HG03469 (cell line): Measurements from ENCODE around the gene NUCB1.
"Not testable (repeated sequence)": the region's sequence is repeated elsewhere in the genome, so short reads cannot be mapped to it uniquely, and the experiment has no call there.

Experiments used
- ATAC-seq: cut with Tn5 transposase; IDR thresholded peaks from one replicate; pipeline ENCODE4 v1.9.1; 2021; ENCODE audit warnings: mild to moderate bottlenecking, moderate library complexity, moderate number of reproducible peaks; ENCODE audit not compliant: unreplicated experiment

The NUCB1 gene

DNA sequence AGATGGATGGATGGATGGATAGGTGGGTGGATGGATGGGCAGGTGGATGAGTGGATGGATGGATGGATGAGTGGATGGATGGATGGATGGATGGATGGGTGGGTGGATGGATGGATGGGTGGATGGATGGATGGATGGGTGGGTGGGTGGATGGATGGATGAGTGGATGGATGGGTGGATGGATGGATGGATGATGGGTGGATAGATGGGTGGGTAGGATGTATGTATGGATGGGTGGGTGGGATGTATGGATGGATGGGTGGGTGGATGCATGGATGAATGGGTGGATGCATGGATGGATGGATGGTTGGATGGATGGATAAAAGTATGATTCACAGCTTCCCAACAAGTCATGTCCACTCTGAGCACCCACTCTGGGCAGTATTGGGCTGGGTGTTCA, 3.7 kb downstream of the NUCB1 start:
- ATAC-seq: not testable (repeated sequence)

DNA sequence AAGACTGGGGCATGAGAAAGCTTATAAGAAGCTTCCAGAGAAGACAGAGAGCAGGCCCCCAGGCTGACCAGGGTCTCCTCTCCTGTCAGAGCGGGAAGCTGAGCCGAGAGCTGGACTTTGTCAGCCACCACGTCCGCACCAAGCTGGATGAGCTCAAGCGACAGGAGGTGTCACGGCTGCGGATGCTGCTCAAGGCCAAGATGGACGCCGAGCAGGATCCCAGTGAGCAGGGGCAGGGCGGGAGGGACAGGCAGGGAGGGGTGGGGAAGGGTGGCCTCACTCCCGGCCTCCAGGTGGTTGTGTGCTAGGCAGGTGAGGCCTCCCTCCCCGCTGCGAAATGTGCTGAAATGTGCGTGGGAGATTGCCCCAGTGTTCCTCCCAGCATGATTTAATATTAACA, 5.6 kb downstream of the NUCB1 start:
- no peak for ATAC-seq

DNA sequence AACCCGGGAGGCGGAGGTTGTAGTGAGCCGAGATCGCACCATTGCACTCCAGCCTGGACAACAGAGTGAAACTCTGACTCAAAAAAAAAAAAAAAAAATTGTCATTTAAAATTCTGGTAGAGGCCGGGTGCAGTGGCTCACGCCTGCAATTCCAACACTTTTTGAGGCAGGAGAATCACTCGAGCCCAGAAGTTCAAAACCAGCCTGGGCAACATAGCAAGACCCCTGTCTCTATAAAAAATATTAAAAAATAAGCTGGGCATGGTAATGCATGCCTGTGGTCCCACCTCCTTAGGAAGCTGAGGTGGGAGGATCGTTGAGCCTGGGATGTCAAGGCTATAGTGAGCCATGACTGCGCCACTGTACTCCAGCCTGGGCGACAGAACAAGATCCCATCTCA, 6.2 kb downstream of the NUCB1 start:
- no peak for ATAC-seq

DNA sequence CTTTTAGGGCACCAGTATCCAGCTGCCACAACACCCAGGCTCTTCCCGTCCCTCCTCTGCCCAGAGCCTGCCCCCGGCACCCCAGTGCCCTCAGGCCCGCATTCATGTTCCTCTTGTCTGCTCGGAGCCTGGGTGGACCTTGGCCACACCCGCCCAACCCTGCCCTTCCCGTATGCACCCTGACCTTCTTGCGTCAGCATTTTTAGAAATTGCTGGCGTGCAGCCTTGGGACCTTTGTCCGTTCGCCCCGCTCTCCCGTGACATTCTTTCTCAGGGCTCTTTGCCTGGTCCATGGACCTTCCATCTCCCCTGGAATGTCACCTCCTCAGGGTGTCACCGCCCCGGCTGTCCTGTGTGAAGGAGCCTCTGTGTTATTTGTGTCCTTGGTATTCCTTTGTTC, 7.6 kb downstream of the NUCB1 start:
- no peak for ATAC-seq

DNA sequence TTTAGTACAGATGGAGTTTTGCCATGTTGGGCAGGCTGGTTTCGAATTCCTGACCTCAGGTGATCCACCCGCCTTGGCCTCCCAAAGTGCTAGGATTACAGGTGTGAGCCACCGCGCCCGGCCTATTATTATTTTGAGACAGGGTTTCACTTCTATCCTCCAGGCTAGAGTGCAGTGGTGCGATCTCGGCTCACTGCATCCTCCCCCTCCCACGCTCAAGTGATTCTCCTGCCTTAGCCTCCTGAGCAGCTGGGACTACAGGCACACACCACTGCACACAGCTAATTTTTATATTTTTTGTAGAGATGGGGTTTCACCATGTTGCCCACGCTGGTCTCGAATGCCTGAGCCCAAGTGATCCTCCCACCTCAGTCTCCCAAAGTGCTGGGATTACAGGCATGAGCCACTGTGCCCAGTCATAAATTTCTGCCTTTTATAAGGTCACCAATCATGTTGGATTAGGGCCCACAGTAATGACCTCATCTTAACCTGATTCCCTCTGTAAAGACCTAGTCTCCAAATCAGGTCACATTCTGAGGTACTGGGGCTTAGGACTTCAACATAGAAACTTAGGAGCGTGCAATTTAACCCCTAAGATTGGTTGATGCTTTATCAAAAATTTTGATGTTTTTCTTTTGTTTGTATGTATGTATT, 9.4 kb downstream of the NUCB1 start:
- ATAC-seq: not testable (repeated sequence)

DNA sequence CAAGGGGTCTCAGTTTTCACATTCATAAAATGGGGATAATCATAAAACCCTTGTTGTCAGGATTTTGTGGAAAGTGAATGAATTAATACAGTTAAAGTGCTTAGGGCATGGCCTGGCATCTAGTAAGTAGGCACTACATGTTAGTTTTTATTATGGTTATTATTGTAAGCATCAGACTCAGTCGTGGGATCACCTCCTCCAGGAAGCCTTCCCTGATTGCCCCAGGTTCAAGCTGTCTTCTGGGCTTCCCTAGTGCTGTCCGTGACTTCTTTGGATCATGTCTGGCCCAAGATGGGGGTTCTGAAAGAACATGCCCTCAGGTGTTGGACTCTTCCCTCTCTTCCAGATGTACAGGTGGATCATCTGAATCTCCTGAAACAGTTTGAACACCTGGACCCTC, 10.7 kb downstream of the NUCB1 start:
- ATAC-seq: no peak

DNA sequence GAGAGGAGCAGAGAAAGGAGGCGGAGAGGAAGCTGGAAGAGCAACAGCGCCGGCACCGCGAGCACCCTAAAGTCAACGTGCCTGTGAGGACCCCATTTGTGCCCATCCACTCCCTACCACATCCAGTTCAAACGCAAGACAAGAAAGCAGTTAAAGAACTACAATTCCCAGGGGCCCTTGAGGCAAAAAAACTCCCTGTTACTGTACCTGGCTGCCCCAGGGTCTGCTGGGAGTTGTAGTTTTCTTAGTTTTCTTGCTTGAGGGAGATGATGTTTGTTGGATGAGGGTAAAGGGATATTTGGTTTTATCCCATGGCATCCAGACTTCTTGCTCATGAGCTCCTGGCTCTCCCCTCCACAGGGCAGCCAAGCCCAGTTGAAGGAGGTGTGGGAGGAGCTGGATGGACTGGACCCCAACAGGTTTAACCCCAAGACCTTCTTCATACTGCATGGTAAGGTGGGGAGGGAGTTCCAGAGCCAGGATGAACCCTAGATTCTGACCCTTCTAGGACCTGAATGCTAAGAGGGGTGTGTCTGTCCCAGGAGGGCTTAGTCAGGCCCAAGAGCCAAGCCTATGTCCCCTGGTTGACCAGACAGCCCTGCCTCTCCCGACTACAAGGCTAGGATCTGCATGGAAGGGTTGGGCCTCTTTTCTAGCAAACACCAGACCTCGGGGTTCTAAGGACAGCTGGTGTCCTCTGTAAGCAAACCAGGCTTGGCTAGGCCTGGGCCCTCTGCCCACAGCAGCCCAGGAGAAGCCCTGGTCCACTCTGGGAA, 13.2 kb downstream of the NUCB1 start:
- no peak for ATAC-seq

DNA sequence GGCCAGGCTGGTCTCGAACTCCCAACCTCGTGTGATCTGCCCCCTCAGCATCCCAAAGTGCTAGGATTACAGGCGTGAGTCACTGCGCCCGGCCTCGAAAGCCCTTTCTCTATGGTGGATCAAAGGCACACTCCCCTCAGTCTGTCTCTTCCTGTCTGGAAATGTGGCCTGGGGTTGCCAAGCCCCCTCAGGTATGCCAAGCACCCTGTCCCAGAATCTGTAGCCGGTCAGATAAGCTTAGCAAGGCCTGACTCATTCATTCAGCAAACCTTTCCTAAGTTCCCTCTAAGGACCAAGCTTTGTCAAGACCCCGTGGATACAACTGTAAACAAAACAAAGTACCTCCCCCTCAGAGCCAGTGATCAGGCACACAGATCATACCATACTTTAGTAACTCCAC, 14.1 kb downstream of the NUCB1 start:
- ATAC-seq: no peak

DNA sequence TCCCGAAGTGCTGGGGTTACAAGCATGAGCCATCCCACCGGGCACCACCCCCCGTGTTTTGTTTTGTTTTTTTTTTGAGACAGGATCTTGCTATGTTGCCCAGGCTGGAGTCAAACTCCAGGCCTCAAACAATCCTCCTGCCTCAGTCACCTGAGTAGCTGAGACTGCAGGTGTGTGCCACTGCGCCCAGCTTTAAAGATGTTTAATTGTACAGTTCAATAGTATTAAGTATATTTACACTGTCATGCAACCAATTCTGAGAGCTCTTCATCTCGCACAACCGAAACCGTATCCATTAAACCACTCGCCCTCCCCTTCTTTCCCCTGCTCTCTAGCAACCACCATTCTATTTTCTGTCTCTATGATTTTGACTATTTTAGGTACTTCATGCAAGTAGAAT, 15.6 kb downstream of the NUCB1 start:
- ATAC-seq: no peak

DNA sequence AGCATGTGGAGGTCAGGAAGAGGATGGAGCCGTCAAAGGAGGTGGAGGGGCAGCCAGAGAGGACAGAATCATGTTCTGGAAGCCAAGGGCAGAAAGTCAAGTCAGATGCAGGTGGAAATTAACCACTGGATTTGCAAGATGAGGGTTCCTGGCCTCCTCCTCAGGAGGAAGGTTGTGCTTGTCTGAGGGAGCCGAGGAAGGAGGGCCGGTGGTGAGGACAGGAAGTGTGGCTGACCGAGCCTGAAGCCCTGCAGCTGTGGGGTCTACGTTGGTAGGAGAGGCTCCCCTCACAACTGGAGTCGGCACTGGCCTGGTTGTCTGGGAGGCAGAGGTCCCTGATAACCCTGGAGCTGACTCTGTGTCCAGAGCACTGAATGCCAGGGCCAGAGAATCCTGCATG, 18.0 kb downstream of the NUCB1 start:
- no peak for ATAC-seq

DNA sequence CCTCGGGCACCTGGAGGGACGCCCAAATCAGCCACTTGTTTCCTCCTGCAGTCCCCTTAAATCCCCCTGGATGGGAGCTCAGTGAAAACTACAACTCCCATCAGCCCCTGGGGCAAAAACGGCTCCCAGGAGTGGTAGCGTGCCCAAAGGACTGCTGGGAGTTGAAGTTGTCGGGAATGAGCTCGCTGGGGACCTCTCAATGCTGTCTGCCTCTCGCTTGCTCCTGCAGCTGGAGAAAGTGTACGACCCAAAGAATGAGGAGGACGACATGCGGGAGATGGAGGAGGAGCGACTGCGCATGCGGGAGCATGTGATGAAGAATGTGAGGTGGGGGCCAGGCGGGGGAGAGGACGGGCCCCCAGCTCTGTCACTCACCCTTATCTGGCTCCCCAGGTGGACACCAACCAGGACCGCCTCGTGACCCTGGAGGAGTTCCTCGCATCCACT, 18.7 kb downstream of the NUCB1 start:
- no peak for ATAC-seq

DNA sequence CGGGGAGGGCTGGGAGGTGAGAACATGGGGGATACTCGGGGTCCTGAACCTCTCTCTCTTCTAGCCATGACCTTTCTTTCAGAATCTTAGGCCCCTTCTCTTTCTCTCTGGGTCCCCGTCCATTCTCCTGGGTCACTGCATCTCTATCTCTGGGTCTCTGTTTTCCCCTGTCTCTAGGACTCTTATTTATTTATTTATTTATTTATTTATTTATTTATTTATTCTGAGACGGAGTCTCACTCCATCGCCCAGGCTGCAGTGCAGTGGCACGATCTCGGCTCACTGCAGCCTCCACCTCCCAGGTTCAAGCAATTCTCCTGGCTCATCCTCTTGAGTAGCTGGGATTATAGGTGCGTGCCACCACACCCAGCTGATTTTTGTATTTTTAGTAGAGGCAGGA, 19.2 kb downstream of the NUCB1 start:
- ATAC-seq: not testable (repeated sequence)

DNA sequence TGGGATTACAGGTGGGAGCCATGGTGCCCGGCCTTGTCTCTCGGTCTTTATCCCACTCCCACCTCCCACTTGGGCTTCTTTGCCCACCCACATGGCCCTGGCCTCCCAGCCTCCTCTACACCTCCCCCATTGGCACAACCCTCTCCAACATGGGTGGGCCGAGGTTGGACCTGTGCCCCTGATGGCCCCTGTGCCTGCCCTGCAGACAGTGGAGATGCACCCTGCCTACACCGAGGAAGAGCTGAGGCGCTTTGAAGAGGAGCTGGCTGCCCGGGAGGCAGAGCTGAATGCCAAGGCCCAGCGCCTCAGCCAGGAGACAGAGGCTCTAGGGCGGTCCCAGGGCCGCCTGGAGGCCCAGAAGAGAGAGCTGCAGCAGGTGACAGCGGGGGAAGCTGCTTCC, 20.8 kb downstream of the NUCB1 start:
- ATAC-seq: no peak

DNA sequence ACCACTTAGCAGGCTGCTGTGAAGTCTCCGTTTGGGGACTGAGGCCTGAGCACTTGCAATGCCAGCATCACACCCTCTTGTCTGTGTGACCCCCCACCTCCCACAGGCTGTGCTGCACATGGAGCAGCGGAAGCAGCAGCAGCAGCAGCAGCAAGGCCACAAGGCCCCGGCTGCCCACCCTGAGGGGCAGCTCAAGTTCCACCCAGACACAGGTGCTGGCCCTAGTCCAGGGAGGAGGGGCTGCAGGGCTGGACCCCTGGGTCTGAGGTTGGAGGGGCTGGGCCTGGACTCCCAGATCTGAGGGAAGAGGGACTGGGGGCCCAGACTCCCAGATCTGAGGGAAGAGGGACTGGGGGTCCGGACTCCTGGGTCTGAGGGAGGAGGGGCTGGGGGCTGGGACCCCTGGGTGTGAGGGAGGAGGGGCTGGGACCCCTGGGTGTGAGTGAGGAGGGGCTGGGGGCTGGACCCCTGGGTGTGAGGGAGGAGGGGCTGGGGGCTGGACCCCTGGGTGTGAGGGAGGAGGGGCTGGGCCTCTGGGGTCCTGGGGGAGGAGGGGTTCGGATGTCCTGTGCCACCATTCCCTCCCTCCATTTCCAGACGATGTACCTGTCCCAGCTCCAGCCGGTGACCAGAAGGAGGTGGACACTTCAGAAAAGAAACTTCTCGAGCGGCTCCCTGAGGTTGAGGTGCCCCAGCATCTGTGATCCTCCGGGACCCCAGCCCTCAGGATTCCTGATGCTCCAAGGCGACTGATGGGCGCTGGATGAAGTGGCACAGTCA, 21.8 kb downstream of the NUCB1 start:
- no peak for ATAC-seq

DNA sequence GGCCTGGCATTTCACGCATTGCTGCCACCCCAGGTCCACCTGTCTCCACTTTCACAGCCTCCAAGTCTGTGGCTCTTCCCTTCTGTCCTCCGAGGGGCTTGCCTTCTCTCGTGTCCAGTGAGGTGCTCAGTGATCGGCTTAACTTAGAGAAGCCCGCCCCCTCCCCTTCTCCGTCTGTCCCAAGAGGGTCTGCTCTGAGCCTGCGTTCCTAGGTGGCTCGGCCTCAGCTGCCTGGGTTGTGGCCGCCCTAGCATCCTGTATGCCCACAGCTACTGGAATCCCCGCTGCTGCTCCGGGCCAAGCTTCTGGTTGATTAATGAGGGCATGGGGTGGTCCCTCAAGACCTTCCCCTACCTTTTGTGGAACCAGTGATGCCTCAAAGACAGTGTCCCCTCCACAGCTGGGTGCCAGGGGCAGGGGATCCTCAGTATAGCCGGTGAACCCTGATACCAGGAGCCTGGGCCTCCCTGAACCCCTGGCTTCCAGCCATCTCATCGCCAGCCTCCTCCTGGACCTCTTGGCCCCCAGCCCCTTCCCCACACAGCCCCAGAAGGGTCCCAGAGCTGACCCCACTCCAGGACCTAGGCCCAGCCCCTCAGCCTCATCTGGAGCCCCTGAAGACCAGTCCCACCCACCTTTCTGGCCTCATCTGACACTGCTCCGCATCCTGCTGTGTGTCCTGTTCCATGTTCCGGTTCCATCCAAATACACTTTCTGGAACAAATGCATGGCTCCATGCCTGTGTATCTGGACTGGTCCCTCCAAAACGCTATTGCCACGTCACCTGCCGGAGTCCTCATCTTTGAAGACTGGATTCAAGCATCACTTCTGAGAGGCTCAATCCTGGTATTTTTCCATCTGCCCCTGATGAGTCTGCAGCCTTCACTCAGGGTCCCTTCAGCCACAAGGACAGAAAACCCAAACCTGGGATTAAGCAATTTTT, 22.7 kb downstream of the NUCB1 start:
- no peak for ATAC-seq

DNA sequence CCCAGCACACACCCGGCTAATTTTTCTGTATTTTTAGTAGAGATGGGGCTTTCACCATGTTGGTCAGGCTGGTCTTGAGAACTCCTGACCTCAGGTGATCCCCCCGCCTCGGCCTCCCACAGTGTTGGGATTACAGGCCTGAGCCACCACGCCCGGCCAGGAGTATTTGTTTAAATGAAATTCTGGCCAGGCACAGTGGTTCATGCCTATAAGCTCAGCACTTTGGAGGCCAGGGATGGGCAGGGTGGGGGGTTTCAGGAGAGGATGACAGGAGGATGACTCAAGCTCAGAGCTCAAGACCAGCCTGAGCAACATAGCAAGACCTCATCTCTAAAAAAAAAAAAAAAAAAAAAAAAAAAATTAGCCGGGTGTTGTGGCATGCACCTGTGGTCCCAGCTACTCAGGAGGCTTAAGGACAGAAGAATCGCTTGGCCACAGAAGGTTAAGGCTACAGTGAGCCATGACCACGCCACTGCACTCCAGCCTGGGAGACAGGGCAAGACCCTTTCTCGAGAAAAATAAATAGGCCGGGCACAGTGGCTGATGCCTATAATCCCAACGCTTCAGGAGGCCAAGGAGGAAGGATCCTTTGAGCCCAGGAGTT, 25.2 kb downstream of the NUCB1 start:
- ATAC-seq: no peak

DNA sequence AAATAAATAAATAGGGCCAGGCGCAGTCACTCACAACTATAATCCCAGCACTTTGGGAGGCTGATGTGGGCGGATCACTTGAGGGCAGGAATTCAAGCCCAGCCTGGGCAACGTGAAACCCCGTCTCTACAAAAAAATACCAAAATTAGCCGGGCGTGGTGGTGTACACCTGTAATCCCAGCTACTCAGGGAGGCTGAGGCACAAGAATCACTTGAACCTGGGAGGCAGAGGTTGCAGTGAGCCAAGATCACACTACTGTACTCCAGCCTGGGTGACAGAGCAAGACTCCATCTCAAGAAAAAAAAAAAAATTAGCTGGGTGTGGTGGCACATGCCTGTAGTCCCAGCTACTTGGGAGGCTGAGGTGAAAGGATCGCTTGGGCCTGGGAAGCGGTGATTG, 25.8 kb downstream of the NUCB1 start:
- ATAC-seq: not testable (repeated sequence)

DNA sequence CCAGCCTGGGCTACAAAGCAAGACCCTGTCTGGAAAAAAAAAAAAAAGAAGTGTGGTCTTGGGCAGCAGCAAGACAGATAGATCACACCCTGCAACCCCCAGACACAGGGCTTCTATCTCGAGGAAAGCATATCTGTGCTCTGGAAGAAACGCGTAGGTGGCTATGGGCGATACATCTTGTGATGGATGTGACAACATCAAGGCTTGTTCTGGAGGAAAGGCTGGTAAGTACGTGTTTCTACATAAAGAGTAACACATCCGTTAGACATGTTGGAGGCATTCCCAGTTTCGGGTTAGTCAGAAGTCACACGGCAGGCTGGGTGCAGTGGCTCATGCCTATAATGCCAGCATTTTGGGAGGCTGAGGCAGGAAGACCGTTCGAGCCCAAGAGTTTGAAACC, 26.8 kb downstream of the NUCB1 start:
- ATAC-seq: no peak

DNA sequence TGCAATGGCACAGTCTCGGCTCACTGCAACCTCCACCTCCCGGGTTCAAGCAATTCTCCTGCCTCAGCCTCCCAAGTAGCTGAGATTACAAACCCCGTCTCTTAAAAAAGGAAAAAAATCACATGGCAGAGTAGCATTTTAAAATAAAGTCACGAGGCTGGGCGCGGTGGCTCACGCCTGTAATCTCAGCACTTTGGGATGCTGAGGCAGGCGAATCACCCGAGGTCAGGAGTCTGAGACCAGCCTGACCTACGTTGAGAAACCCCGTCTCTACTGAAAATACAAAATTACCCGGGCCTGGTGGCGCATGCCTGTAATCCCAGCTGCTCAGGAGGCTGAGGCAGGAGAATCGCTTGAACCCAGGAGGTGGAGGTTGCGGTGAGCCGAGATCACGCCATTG, 27.6 kb downstream of the NUCB1 start:
- not testable (repeated sequence) for ATAC-seq
